Rectal smooth muscle tissue (tissue), 1 donor: Measurements from ENCODE around the gene EQTN.
"Not testable (repeated sequence)": the region's sequence is repeated elsewhere in the genome, so short reads cannot be mapped to it uniquely, and the experiment has no call there.

Experiments used
- H3K27ac ChIP-seq: one replicate; pipeline ENCODE4 v1.7.0; 2013; ENCODE audit warnings: low read depth, low read length, inconsistent platforms
- H3K27me3 ChIP-seq: one replicate; pipeline ENCODE4 v1.7.0; 2013; ENCODE audit warnings: low read length; ENCODE audit not compliant: control insufficient read depth, insufficient read depth
- H3K36me3 ChIP-seq: one replicate; pipeline ENCODE4 v1.7.0; 2013; ENCODE audit warnings: low read length; ENCODE audit not compliant: control insufficient read depth, insufficient read depth
- H3K4me1 ChIP-seq: one replicate; pipeline ENCODE4 v1.7.0; 2013; ENCODE audit warnings: low read length; ENCODE audit not compliant: control insufficient read depth, insufficient read depth
- H3K4me3 ChIP-seq: one replicate; pipeline ENCODE4 v1.7.0; 2013; ENCODE audit warnings: low read length
- H3K9ac ChIP-seq: one replicate; pipeline ENCODE4 v1.7.0; 2013; ENCODE audit warnings: low read length

EQTN gene

DNA sequence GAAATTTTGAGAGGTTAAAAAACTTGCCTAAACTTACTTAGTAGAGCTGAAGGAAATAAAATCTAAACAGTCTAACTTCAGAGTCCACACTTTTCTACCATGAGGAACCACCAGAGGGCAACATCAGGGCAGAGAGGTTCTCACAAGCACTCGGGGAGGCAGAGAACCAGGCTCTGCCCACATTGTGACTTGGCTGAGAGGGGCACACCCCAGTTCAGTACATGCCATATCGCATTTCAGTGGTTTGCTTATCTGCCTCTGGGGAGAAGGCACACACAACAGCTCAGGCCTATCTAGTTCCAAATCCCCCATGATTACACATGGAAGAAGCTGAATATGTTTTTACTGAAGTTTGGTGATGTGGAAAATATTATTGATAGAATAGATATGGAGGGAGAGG, 49.2 kb downstream of the EQTN start:
- Histone ChIP-seq H3K27me3 (no peaks in the 10 kb centered on the region), H3K4me3 (no peak overlapping the region), H3K36me3 (no peaks in the 10 kb centered on the region), H3K9ac (no peak overlapping the region), H3K4me1 (no peaks in the 10 kb centered on the region), H3K27ac (no peak overlapping the region)

DNA sequence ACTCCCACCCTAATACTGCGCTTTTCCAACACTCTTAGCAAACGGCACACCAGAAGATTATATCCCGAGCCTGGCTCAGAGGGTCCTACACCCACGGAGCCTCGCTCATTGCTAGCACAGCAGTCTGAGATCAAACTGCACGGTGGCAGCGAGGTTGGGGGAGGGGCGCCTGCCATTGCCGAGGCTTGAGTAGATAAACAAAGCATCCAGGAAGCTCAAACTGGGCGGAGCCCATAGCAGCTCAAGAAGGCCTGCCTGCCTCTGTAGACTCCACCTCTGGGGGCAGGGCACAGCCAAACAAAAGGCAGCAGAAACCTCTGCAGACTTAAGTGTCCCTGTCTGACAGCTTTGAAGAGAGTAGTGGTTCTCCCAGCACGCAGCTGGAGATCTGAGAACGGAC, 57.3 kb downstream of the EQTN start:
- H3K4me1 ChIP-seq, H3K36me3 ChIP-seq, H3K27me3 ChIP-seq, H3K4me3 ChIP-seq, H3K27ac ChIP-seq, H3K9ac ChIP-seq: not testable (repeated sequence)
